Measurements from ENCODE around the gene HERPUD2. TPM values are rescaled to one million over a fixed set of nuclear protein-coding genes. Genes with fewer than 3 reads are reported as not detected.
"Not testable (repeated sequence)": the region's sequence is repeated elsewhere in the genome, so short reads cannot be mapped to it uniquely, and the experiment has no call there.

Gene HERPUD2
- total RNA-seq, 1 experiment from 2014 or later: 20.8 TPM

DNA sequence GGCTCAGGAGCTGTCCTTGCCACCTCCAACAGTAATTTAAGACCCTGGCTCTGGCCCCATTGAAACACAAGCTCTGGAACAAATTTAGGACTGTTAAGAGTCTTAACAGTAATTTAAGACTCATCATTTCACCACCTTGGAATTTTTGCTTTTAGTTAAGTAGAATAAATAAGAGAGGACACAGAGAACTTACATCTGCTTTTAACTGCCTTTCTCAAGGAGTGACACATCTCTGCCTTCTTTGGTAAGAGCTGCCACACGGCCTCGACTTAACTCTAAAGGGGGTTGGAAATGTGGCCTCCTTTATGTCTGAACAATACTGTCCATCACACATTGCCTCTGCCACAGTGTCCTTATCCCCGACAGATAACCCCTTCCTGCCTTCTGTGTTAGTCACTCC is 77.9 kb downstream of the HERPUD2 start:
- no peak for DNase-seq (ENCODE audit: low spot score)

DNA sequence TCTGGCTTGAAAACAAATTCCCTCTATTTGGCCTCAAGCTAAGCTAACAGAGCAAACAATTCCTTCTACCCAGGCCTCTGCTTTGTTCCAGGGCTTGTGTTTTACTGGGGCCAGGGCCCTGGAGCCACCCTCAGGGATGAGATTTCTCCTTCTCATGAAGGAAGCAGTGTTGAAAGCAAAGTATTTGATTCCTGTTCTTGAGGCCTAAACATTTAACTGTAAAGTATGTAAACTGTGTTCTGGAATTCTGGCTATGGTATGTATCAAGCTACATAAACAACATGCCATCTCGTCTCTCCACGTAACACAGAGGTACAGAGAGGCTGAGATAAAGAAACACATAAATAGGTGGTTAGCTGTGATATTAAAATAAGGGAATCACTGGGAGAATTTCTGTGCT is 81.8 kb downstream of the HERPUD2 start:
- DNase-seq (ENCODE audit: low spot score): no peak

DNA sequence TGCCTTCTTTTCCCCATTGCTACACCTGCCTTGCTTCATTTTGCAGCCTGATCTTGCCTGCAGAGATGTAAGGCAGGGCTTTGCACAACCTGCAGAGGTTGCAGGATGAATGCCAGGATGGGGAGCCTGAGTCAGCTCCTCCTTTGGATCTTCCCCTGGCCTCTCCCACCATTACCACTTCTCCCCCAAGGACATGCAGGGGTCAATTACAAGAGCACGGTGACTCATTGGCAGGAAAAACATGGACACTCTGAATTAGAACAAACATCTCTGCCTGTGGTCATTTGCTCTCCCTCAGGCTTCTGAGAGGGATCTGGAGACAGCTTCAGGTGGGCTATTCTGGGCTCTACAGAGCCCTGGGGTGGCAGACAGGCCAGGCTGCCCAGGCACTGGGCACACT is 89.2 kb downstream of the HERPUD2 start:
- no peak for DNase-seq (ENCODE audit: low spot score)

DNA sequence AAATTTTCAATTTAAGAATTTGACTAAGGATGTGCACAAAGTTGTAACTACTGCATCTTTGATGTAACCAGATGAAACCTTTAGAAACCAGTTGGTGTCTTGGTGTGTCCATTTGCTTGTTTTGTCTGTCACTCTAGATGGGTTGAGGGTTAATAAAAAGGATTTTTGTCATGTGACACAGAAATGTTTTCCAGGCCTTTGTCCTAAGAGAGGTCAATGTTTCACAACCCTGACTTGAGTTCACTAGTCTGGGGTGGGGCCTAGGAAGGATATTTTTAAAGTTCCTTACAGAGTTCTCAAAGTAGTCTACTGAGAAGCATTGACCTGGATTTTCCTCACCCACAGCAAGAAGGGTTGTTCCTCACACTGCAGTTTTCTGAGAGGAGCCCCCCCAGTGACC is 90.3 kb downstream of the HERPUD2 start:
- DNase-seq (ENCODE audit: low spot score): no peak

DNA sequence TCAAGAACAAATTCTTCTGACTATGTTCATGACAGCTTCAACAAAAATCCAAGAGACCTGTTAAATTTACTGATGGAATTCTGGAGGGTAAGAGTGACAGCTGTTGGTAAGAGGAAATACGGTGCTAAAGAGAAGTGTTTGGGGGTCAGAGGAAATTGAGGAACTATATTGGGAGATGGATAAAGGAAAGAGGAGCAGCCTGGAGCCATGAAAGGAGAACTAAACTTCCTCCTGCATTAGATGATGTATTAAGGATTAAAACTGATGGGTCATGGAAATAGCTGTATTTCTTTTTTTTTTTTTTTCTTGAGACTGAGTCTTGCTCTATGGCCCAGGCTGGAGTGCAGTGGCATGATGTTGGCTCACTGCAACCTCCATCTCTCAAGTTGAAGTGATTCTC is 95.3 kb downstream of the HERPUD2 start:
- no peak for DNase-seq (ENCODE audit: low spot score)

DNA sequence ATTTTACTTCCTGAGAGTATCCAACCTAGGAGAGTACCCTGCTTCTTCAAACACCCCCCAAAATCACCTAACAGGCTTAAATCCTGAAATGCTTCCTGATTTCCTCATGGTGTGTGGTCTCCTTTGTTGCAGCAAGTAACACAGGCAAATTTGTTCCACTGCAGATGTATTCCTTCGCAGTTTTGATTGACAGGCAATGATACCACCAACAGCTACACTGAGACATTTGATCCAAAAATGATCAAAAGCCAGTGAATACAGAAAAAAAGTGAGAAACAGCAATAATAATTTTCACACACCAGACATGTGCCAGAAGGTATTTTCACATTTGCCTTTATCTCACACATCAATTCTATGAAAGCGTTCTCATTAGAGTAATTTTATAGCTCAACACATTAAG is 95.9 kb downstream of the HERPUD2 start:
- no peak for DNase-seq (ENCODE audit: low spot score)

DNA sequence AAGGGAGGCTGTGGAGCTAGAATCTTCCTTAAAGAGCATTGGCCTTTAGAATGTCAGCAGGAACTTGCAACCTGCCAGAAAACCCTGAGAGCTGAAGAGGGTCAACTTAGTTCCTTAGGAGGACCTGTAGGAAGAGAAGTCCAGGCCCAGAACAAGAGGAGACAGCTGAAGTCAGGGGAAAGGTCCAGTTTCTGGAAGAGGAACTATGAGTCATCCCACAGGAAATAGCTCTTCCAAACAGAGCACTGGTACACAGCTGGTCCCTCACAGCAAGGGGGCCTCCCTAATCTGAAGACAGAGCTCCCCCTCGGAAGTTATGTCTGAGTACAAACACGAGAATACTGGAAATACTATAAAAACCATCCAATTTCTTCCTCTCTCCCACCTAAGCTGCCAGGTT is 98.9 kb downstream of the HERPUD2 start:
- no peak for DNase-seq (ENCODE audit: low spot score)

DNA sequence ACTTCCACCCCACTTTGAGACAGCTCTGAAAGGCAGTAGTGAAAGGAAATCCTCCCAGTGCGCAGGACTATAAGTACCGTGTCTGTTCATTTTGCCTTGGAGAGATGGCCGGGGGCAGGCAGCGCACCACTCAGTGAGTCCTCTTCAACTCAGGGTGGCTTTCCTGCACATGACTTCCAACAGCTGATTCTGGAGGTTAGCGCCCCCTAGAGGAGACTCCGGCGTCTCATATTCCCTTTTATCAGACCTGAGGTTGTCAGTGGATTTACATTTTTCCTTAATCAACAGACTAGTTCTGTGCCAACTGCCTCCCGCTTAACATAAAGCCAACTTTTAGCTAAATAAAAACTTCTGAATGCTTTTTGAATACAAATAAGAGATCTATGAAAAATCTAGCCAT is 101.0 kb downstream of the HERPUD2 start:
- DNase-seq (ENCODE audit: low spot score): peak; percentile 41

DNA sequence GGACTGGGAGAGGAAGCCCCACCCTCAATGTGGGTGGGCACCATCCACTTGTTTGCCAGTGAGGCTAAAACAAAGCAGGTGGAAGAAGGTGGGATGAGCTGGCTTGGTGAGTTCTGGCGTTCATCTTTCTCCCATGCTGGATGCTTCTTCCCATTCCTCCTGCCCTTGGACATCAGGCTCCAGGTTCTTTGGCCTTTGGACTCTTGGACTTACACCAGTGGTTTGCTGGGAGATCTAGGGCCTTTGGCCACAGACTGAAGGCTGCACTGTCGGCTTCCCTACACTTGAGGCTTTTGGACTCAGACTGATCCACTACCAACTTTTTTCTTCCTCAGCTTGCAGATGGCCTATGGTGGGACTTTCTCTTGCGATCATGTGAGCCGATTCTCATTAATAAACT is 106.3 kb downstream of the HERPUD2 start:
- DNase-seq (ENCODE audit: low spot score): no peak

DNA sequence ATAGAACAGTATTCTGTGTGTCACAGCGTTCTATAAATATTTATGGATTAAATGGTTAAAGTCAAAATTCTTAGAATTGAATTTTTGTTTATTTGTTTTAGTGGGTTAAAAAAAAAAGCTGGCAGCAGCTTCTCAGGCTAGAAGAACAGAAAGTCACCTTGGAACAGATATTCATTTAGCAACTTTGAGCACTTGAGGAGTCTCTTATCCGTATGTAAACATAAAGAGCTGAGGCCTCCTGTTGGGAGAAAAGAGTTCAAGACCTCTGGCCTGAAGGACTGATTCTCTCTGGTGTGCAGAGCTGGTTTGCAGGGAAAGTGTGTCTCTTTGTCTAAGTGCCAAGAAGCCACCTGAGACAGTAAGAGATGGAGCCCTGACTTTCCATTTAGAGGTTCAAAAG is 109.9 kb downstream of the HERPUD2 start:
- DNase-seq (ENCODE audit: low spot score): no peak

DNA sequence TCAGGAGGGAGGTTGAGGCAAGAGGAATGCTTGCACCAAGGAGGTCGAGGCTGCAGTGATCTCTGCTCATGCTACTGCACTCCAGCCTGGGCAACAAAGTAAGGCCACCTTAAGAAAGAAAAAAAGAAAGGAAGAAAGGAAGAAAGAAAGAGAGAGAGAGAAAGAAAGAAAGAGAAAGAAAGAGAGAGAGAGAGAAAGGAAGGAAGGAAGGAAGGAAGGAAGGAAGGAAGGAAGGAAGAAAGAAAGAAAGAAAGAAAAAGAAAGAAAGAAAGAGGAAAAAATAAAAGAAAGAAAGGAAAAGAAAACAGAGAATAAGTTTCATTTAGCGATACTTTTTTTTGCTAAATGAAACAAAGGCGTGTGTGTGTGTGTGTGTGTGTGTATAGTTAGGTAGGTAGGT is 110.4 kb downstream of the HERPUD2 start:
- not testable (repeated sequence) for DNase-seq (ENCODE audit: low spot score)

Other genes starting within 250 kb of the HERPUD2 start
- 79.4 and 85.8 TPM in 2 replicates for gene SEPTIN7, start 105.9 kb upstream of the HERPUD2 start, total RNA-seq (2014; rRNA removed; shearing (Covaris generic))

Data from HT-29 (cell line).